GM19468 (cell line): Measurements from ENCODE around the gene KIF16B.

Experiments
- ATAC-seq: cut with Tn5 transposase; IDR thresholded peaks from one replicate; pipeline ENCODE4 v1.9.1; 2021; ENCODE audit warnings: mild to moderate bottlenecking, moderate library complexity, moderate number of reproducible peaks; ENCODE audit not compliant: unreplicated experiment; ENCODE audit errors: extremely low read depth

KIF16B gene

DNA sequence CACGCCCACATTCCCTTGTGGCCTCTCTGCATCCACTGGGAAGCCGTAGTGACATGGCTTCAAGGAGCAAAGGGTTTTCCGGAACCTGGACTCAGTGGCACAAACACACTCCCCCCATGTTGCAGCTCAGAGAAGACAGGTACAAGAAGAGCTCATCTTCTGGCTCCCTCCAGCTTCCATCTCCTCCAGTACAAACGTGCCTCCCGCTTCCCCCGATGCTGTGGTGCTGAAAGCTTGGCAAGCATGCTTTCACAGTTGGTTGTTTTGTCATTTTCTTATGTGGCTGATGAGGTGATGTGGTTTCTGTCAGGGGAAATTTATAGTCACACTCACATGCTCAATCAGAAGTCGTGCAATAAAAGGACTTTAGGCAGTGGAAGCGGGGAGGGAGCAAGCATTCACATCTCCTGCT, 258.5 kb downstream of the KIF16B start:
- ATAC-seq = no peak

DNA sequence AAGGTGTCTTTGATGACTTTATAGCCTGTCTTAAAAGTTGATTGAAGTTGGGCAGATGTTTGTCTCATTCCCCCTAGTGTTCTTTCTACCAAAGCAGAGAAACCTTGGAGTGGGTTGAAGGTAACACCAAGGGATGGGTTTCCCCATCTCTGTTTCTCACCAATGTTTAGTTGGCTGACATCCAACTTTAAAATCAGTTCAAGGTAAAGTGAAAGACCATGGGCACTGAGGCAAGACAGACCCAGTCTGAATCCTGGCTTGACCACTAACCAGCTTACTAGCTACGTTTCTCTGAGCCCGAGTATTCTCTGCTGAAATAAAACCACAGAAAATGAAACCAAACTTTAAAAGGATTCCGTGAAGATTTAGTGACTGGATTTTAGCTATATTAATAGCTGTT, 258.9 kb downstream of the KIF16B start:
- no peak for ATAC-seq

DNA sequence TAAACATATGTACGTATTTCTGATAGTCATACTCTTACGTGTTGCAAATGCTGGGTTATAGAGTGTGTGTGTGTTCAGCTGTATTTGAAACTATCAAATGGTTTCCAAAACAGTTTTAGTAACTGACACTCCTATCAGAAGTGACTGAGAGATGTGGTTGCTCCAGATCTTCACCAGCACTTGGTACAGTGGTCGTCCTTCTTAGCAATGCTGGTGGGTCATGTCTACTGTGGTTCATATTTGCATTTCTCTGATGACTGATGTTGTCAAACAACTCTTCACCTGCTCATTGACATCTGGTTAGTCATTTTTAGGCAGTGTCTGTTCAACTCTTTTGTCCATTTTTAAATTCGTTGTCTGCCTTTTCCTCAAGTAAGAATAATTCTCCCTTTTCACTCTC, 259.3 kb downstream of the KIF16B start:
- no peak for ATAC-seq

DNA sequence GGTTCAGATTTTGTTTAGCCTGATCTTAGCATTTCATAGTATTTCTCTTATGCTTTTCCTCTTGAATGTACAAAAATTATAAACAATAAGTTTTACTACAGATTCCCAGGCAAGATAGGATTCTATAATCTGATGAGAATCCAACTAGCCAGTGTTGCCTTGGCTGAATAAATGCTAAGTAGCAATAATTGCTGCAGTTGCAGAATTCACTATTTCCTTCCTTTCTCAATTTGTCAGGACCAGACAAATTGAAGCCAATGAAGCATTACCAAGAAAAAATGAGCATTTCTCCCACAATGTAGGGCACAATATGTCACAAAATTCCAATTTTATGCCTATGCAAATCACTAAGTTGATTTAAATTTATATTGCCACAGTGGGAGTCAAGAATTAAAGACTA, 260.2 kb downstream of the KIF16B start:
- no peak for ATAC-seq

DNA sequence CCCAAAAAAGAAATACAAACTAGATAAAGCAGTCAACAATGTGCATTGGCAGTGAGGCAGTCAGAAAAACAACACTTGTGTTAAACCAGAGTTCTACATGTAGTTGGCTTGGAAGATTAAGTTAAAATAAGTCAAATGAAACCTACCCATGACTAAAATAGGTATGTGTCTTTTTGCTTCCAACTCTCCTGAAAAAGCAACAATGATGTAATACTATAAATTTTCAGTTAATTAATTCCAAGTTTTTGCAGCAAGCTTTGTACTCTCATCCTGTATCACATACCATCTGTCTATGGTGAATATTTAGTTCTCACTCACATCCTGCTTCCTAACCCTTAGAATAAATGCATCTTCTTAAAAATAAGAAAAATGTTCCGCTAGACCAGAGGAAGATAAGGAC, 261.5 kb downstream of the KIF16B start:
- no peak for ATAC-seq

DNA sequence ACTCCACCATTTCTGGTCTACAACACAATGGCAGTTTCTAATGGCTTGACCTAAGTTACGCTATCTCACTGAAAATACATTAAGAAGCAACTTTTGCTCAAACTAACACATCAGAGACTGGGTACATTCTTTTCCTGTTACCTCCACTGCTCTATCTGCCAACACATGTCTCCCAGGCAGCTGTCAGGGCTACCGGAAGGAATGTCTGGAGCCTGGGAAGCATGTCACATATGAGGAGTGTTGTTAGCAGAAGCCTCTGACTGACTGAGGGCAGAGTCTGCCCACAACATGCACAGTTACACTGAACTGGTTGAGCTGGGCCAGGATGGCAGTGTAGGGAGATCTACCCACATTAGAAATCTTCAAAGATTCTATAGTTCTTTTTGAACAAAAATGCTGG, 264.5 kb downstream of the KIF16B start:
- ATAC-seq = no peak

DNA sequence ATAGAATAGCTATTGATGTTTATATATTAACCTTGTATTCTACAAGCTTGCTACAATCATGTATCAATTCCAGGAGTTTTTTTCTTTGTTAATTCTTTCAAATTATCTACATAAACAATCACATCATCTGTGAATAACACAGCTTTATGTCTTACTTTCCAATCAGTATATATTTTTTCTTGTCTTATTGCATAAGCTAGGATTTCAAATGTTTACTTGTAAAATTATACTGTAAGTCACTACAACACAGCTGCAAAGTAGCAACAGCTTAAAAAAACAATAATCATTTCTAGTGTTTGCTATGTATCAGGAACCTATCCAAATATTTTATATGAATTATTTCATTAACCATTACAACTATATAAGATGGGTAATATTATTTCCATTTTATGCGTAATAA, 270.4 kb downstream of the KIF16B start:
- ATAC-seq = no peak

DNA sequence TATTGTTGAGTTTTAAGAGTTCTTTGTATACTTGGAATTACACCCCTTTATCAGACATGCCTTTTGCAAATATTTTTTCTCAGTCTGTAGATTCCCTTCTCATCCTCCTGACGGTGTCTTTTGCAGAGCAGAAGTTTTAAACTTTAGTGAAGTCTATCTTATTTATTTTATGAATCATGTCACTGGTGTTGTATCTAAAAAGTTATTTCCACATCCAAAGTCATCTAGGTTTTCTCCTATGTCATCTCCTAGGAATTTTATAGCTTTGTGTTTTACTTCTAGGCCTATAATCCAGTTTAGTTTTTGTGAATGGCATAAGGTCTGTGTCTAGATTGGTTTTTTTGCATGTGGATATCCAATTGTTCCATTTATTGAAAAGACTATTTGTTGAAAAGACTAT, 271.3 kb downstream of the KIF16B start:
- ATAC-seq = no peak

DNA sequence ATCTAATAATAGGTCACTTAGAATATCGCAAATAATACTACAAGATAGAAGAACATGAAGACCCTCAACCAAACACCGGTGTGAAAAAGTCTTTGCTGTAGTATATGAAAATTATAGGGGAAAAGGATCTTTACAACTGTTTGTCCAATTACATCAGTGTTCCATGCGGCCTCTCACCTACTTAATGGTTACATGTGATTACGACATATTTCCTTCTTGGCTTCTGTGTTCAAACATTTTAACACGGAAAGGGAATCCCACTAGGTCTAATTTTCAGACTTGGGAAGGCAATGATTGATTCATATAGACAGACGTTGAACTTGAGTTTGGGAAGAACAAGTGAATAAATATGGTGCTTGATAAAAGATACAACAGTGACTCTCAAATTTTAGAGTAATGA, 273.4 kb downstream of the KIF16B start:
- ATAC-seq = no peak

DNA sequence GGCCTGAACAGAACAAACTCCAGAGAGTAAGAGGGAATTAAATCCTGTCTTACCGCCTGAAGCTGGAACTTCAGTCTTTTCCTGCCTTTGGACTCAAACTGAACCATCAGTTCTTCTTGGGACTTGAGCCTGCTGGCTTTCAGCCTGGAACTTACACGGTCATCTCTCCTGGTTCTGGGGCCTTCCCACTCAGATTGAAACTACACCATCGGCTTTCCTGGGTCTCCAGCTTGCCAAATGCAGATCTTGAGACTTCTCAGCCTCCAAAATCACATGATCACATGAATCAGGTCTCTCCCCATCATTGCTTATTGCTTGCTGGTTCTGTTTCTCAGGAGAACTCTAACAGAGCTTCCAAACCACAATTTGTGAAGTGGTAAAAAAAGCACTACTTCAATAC, 276.3 kb downstream of the KIF16B start:
- no peak for ATAC-seq

DNA sequence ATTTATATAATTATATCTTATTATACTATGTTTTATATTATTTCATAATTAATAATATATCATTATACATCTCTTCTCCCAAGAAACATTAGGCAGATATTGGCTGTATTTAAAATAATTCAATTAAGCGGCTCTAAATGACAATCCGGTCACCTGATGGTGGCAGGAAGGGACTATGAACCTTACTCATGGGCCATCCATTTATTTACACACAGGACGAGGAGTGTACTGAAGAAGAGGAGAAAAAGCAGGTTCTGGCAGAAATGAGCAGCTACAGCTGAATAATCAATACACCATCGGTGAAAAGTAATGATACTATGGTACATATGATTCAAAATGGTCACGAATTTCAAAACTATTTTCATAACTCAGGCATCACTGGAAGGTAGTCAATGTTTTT, 277.7 kb downstream of the KIF16B start:
- no peak for ATAC-seq

DNA sequence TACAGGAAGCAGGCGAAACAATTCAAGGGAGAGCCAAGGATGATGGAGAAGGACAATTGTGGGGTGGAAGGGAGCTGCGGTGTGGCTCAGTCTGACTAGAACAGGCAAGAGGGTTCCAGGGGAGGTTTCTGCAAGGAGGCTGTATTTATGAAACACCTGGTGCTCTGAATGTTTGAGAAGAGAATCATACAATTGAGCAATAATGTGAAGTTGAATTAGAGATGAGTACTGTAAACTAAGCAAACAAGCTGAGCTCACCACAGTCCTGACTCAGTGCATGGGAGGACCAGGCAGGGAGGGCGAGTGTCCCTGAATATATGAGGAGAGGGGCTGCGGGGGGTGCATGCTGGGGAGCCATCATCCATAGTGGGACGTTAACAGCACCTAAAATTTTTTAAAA, 279.7 kb downstream of the KIF16B start:
- no peak for ATAC-seq

DNA sequence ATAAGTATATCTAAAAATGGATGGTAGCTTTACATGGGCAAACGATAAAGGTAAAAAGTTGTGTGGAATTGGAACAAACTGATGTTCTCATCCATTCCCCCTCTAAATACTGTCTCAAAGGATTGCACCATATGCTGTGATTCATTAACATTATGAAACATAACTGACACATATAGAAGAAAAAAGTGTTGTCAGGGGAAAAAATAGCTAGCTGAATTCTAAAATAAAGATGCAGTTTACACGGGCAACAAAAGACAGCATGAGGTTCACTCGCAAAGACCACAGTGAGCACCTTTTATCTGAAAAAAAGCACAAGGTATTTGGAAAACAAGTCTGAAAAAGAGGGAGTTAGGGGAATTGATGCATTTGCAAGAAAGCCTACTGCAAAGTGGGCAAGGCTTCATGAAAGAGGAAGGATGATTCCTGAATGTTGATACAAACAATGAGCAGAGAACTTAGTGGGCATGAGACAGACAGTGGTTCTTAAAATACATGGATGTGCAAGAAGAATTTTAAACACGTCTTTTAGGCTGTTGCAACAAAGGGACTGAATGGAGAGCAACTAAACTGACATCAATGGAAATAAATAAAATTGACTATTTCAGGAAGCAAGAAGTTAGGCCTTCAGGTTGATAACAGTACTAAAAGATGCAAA, 280.9 kb downstream of the KIF16B start:
- ATAC-seq = no peak

DNA sequence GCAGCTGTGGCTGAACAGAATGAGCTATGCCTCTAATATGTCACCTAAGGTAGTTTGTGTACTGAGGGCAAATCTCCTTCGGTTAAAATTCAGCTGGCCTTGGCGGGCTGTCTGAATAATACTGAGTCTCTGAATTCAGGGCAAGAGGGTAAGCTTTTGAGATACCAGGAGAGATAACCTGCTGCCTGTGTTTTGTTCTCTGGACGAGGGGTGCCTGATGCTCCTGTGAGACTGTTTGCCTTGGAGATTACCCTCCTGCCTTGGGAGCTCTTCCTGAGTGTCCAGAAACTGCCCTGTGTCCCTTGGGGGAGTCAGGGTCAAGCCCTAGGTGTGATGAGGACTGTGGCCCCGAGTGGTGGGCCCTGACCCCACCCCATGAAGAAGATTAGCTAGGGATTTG, 282.9 kb downstream of the KIF16B start:
- no peak for ATAC-seq

DNA sequence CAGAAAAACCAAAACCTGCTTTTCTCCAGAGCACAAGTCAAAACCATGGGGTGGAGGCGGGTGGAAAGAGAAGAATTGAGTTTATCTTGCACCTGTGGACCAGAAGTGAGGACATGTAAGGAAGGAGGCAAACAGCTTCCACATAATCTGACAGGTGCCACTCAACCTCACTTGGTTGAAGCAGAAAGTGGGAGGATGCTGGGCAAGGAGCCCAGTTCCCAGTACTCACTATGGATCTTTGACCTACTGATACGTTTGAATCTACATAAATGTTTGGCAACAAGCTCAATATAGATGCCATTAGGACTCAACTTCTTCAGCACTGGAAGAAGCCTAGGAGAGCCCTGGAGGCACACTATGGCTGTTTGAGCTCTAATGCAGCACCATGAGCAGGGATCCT, 285.5 kb downstream of the KIF16B start:
- ATAC-seq = no peak

DNA sequence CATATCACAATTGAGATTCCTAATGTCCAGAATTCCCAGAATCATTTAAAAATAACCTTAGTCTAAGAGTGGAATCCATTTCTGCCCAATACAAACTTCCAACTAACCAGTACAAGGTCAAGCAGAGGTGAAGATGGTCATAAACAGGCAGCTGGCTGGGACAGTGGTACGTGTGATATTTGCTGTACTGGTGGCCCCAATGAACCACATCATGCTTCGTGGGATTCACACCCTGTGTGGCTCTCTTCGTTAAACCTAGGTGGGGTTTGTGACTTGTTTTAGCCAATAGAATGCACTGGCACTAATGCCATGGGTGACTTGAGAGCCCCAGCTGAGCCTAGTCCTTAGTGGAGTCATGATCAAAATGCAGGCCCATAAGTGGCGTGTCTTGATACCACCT, 286.6 kb downstream of the KIF16B start:
- ATAC-seq = no peak

DNA sequence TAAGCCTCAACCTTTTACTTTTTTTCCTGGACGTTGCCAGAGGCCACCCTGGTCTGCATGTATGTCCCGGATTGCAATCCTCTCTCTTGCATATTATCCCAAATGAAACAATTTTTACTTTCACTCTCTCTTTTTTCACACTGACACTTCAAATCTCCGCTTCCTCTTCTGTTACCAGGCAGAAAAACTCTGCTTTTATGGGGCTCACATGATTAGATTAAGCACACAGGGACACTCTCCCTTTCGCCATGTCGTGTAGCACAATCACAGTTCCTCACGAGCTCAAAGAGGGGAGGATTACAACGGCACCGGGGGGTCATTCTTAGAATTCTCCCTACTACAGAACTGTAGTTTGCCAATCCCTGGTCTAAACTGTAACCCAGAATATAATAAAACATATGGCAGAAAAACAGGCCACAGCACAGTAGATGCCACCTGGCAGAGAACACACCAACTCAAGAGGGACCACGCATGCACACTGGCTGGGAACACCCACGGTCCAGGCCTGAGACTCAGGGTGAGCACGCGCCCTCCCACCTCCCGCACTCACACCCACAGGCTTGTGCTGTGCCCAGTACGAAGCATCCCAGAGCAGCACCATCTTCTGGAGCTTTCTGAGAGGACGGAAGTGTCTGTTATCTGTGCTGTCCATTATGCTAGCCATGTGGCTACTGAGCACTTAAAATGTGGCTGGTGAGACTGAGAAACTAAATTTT, 288.7 kb downstream of the KIF16B start:
- no peak for ATAC-seq

DNA sequence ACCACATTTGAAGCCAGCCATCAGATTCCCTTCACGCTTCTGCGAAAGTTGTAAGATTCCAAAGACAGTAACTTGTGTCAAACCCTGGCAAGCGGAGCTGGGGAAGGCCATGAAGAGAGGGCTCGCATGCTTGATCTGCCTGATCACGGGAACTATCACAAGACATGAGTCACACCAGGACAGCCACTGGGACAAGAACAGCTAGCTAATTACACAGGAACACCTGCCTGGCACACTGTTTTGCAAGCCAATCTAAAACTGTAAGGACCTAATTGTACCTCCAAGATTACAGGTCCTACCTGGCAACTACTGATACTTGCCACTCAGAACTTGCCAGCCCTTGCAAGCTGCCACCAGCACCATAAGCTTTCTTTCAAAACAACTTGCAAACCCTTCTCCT, 289.3 kb downstream of the KIF16B start:
- ATAC-seq = no peak

DNA sequence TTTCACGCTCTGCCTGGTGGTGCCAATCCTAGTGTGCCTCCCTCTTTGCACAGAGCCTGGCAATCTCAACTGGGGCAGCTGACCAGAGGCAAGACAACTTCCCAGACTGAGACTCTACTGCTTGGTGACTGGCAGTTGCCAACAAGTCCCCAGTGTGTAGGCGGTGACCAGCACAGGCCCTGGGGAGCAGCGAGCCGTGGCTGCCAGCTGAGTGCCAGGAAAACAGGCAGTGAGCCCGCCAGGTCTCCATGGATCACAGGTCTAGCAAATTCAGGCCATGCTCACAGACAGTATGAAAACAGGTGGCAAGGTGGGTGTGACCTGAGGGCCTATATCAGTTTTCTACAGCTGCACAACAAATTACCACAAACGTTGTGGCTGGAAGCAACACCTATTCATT, 289.9 kb downstream of the KIF16B start:
- no peak for ATAC-seq

DNA sequence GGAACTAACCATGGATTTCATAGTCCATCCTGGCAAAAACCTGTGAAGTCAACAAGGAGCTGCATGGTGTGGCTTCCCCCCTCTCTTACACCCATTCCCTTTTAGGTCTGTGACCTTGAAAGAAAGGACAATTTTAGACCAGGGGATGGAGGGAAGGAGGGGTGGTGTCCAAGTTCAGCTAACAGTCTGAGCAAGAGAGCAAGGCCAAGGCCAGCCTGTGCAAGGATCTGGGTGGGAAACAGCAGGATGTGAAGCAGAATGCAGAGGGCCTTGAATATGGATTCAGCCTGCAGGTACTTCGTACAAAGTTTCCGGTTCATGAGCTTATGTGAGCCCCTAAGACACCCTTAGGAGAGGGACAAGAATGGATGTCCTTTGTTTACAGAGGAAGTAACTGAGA, 293.0 kb downstream of the KIF16B start:
- ATAC-seq = no peak

DNA sequence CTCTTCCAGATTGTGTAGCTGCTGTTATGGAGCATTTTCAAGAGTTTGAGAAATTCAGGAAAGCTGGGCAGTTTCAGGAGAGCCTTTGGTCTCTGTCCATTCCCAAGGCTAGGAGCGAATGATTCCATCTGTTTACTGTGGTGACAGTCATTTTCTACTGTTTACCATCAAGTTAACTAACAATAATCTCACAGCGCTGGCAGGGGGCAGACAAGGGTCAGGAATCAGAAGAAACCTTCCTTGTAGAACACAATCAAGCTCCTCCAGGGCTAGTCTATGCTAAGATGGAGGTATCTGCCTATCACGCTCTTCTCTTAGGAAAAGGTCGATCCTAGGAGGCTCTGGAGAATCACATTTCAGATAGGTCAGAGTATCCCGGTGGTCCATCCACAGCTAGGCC, 293.9 kb downstream of the KIF16B start:
- no peak for ATAC-seq
